GM12878 (cell line): ENCODE measurements around the gene NCL. TPM values are rescaled to one million over a fixed set of nuclear protein-coding genes. Genes with fewer than 3 reads are reported as not detected.

Source experiments
- ATAC-seq: fragments of 200-7000 bp; cut with Tn5 transposase; 3 replicates; pipeline ENCODE4 v1.9.1; 2020; ENCODE audit warnings: mild to moderate bottlenecking, moderate library complexity
- BruUV-seq: library from RNA; stranded (reverse); fragments of 400-500 nt; replicated peaks from 2 replicates; lab custom pipeline; 2021; lab: Mats Ljungman, UMichigan
- CTCF ChIA-PET: fragments of 300-600 bp; sonication (Branson Sonifier 250); formaldehyde crosslinking; extraction: SDS; loops from one replicate; lab custom pipeline; 2021; ENCODE audit warnings: inconsistent platforms; lab: Yijun Ruan, JAX
- POLR2A ChIA-PET: fragments of 350-600 bp; formaldehyde crosslinking; extraction: SDS; loops from one replicate; lab custom pipeline; 2021; ENCODE audit warnings: inconsistent platforms; lab: Charles Lee
- RAD21 ChIA-PET: fragments of 300-600 bp; sonication (Branson Sonifier 250); formaldehyde crosslinking; loops from one replicate; lab custom pipeline; 2023; ENCODE audit warnings: antibody characterized with exemption; ENCODE audit not compliant: unreplicated experiment; lab: Charles Lee
- SMC1A ChIA-PET: fragments of 300-600 bp; sonication (Branson Sonifier 250); formaldehyde crosslinking; loops from one replicate; lab custom pipeline; 2023; ENCODE audit not compliant: unreplicated experiment, uncharacterized antibody; lab: Charles Lee
- DNase-seq: peaks from one replicate; pipeline ENCODE4 v3.0.0-alpha.2; 2011; ENCODE audit warnings: low read depth, low spot score
- FAIRE-seq: peaks from 3 replicates; lab custom pipeline; 2011; peaks lifted over from hg19 to GRCh38; lab: Jason Lieb, UNC
- H2AFZ ChIP-seq: 2 replicates; pipeline ENCODE4 v1.6.0; 2011; ENCODE audit warnings: low read depth, low read length, control low read depth; ENCODE audit not compliant: control insufficient read depth
- H3K27ac ChIP-seq: 2 replicates; pipeline ENCODE4 v1.5.1; 2011; ENCODE audit warnings: control low read depth; ENCODE audit not compliant: control insufficient read depth, insufficient read depth
- H3K27me3 ChIP-seq, 2 experiments: replicated peaks in 1 of 2; 2 replicates each; pipeline versions ENCODE4 v1.6.0 to v1.6.1; 2011; ENCODE audit warnings: low read length in 1 of 2; ENCODE audit not compliant: control insufficient read depth in 2 of 2, insufficient read depth in 2 of 2
- H3K36me3 ChIP-seq, 2 experiments: 2 replicates each; pipeline ENCODE4 v1.5.1; 2011; ENCODE audit warnings: low read length in 1 of 2; ENCODE audit not compliant: control insufficient read depth in 2 of 2, insufficient read depth in 2 of 2
- H3K4me1 ChIP-seq: 2 replicates; pipeline ENCODE4 v1.6.1; 2011; ENCODE audit warnings: mild to moderate bottlenecking, low read length, moderate library complexity, mixed read lengths; ENCODE audit not compliant: control insufficient read depth, insufficient read depth
- H3K4me2 ChIP-seq: 2 replicates; pipeline ENCODE4 v1.6.0; 2011; ENCODE audit warnings: control low read depth; ENCODE audit not compliant: control insufficient read depth, insufficient read depth
- H3K4me3 ChIP-seq: fragments of 200-600 bp; sonication (generic); 2 replicates; pipeline ENCODE4 v1.5.1; 2016
- H3K79me2 ChIP-seq: 2 replicates; pipeline ENCODE4 v1.6.0; 2011; ENCODE audit warnings: low read length; ENCODE audit not compliant: control insufficient read depth, insufficient read depth
- H3K9ac ChIP-seq: 2 replicates; pipeline ENCODE4 v1.8.0; 2011; ENCODE audit warnings: low read length, control low read depth, mixed read lengths; ENCODE audit not compliant: control insufficient read depth, insufficient read depth
- H3K9me3 ChIP-seq: replicated peaks from 3 replicates; pipeline ENCODE4 v1.5.1; 2011; ENCODE audit warnings: mild to moderate bottlenecking, low read length; ENCODE audit not compliant: control insufficient read depth, insufficient read depth
- H4K20me1 ChIP-seq: 2 replicates; pipeline ENCODE4 v1.6.0; 2011; ENCODE audit not compliant: control insufficient read depth, insufficient read depth
- CBFB ChIP-seq: IDR thresholded peaks from 2 replicates; pipeline ENCODE4 v1.6.1; 2016; ENCODE audit warnings: antibody characterized with exemption, low read depth
- CHD4 ChIP-seq: fragments of 200-600 bp; sonication (generic); IDR thresholded peaks from 2 replicates; pipeline ENCODE4 v1.6.1; 2016; ENCODE audit warnings: mild to moderate bottlenecking
- DPF2 ChIP-seq: fragments of 450-650 bp; IDR thresholded peaks from 2 replicates; pipeline ENCODE4 v1.6.1; 2017; ENCODE audit warnings: mild to moderate bottlenecking
- EZH2 ChIP-seq: IDR thresholded peaks from 2 replicates; pipeline ENCODE4 v1.6.1; 2012; ENCODE audit warnings: low read depth, mild to moderate bottlenecking, control low read depth, inconsistent platforms, low read length, borderline replicate concordance; ENCODE audit not compliant: control insufficient read depth
- LARP7 ChIP-seq: fragments of 450-650 bp; IDR thresholded peaks from 2 replicates; pipeline ENCODE4 v1.6.1; 2017; ENCODE audit warnings: mild to moderate bottlenecking
- MYC ChIP-seq: IDR thresholded peaks from 2 replicates; pipeline ENCODE4 v1.6.1; 2011; ENCODE audit warnings: mild to moderate bottlenecking, low read length, moderate library complexity, inconsistent platforms; ENCODE audit not compliant: insufficient read depth, insufficient replicate concordance, insufficient read length, severe bottlenecking
- PAX5 ChIP-seq: IDR thresholded peaks from 2 replicates; pipeline ENCODE4 v1.6.1; 2011; ENCODE audit warnings: low read depth, low read length, borderline replicate concordance
- RELA ChIP-seq: fragments of 450-650 bp; IDR thresholded peaks from 2 replicates; pipeline ENCODE4 v1.8.0; 2014; ENCODE audit warnings: borderline replicate concordance; ENCODE audit not compliant: partially characterized antibody
- SMAD1 ChIP-seq: fragments of 450-650 bp; IDR thresholded peaks from 2 replicates; pipeline ENCODE4 v1.6.1; 2018; ENCODE audit warnings: mild to moderate bottlenecking, low read depth; ENCODE audit not compliant: partially characterized antibody
- TARDBP ChIP-seq: IDR thresholded peaks from 2 replicates; pipeline ENCODE4 v1.6.1; 2016; ENCODE audit warnings: borderline replicate concordance
- ZBTB4 ChIP-seq: fragments of 450-650 bp; formaldehyde crosslinking; IDR thresholded peaks from 2 replicates; pipeline ENCODE4 v1.4.0; 2022; ENCODE audit warnings: mild to moderate bottlenecking, moderate library complexity
- ZNF207 ChIP-seq: fragments of 450-650 bp; IDR thresholded peaks from 2 replicates; pipeline ENCODE4 v1.6.1; 2014; ENCODE audit warnings: antibody characterized with exemption, mild to moderate bottlenecking, borderline replicate concordance
- WGBS: methylation state at CpG from one replicate; pipeline ENCODE4 v1.1.6; 2016; ENCODE audit warnings: low lambda C conversion rate; ENCODE audit not compliant: insufficient replicate concordance, insufficient coverage; ENCODE audit errors: missing lambda C conversion rate; 5-methylcytosine and 5-hydroxymethylcytosine counted together
- in situ Hi-C: fragments of 300-500 bp; cut with MboI; formaldehyde crosslinking; loops from 9 replicates; pipeline ENCODE4 v1.14.3; 2018; ENCODE audit warnings: mixed read lengths
- intact Hi-C: fragments of 100-400 bp; cut with micrococcal nuclease; formaldehyde crosslinking; loops from one replicate; pipeline ENCODE4 v1.14.2; 2022; ENCODE audit not compliant: unreplicated experiment
- polyA plus RNA-seq, 11 experiments: library from polyadenylated mRNA; depleted of rRNA in 4 of 11; unstranded in 6 of 11; stranded (reverse) in 5 of 11; fragments of >200 nt; fragmentation: Nextera tagmentation in 4 of 11; fragmentation: Illumina TruSeq in 1 of 11; extraction: Ambion mirVana in 4 of 11; extraction: Trizol in 1 of 11; gene quantifications; 1 replicate in 1 of 11; 2 replicates in 10 of 11; pipeline versions ENCODE4 v1.2.1 to v1.2.3, GENCODE V29; 2011 to 2016; ENCODE audit warnings: inconsistent platforms in 2 of 11, missing spikeins in 2 of 11, low read depth in 1 of 11
- total RNA-seq, 4 experiments: library from RNA; depleted of rRNA in 3 of 4; stranded (reverse); fragments of >200 nt in 3 of 4; fragmentation: Illumina TruSeq in 1 of 4; extraction: Trizol in 1 of 4; gene quantifications; 2 replicates each; pipeline versions ENCODE4 v1.2.1 to v1.2.3, GENCODE V29; 2013 to 2021
- TF ChIP-seq, protein P1 (sequence below): fragments of 450-650 bp; IDR thresholded peaks from 2 replicates; pipeline ENCODE4 v1.6.1; 2018; ENCODE audit warnings: borderline replicate concordance, mild to moderate bottlenecking; ENCODE audit not compliant: partially characterized antibody
- TF ChIP-seq, protein P2 (sequence below): IDR thresholded peaks from 2 replicates; pipeline ENCODE4 v1.6.1; 2011; ENCODE audit warnings: mild to moderate bottlenecking, low read depth, low read length, moderate library complexity; ENCODE audit not compliant: insufficient replicate concordance

NCL gene
- total and polyA plus RNA-seq, 10 of the 15 experiments (the other 5 are each of a cell fraction or from before 2014, with no cell fraction given), result 123 to 1,207 (median 529) TPM

DNA sequence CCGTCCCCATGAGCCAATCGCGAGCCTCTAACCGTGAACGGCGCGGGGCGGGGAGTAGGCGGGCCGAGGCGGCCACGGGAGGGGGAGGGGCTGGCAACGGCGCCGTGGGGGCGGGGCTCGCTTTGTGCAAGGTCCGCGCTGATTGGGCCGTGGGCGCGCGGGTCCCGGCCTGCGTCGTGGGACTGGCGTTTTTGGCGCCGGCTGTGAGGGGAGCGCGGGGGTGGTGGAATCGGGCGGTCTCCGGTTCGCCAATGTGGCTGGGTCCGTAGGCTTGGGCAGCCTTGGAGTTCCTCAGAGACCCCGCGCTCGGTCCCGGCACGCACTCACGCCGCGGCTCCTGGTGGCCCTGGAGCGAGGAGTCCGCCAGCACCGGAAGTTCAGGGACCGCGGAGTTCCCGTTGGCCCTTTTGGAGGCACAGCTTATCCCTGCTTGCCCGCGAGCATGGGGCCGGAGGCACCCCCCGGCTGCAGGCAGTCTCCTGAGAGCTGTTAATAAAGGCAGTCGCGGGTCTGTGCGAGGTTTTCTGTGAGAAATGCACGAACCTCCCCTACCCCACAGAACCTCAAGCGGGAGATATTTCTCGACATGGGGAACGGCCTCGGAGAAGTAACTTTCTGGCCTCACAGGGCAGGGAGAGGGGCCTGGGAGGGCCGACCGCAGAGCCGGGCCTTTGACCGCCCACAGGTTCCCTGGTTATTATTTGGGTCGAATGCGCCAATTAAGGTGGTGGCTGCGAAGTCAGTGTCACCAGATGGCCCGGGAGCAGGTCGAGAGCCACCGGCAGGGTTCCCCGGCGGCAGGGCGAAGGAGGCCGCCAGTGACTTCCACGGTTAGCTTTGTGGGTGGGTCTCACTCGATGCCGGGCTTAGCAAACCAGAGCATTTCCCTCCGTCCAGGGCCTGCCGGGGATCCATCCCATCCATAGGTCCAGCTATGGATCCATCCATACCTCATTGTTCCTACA, 574 bp upstream of the NCL start:
- Histone ChIP-seq H3K9me3 (no peaks in the 10 kb centered on the region), H3K4me1 (peaks cover 13% of the 10 kb centered on the region), H3K36me3 (peaks cover 12 to 32% of the 10 kb centered on the region in 2 experiments), H3K9ac (peak overlapping the region; percentile 98), H2AFZ (peak overlapping the region; percentile 70), H4K20me1 (peaks cover 13% of the 10 kb centered on the region), H3K4me3 (peak overlapping the region; percentile 82), H3K4me2 (peak overlapping the region; percentile 94), H3K27me3 (no peaks in the 10 kb centered on the region), H3K27ac (peak overlapping the region; percentile 82), H3K79me2 (peaks cover 55% of the 10 kb centered on the region)
- peak; percentile 18 for FAIRE-seq
- intact Hi-C loops (loop anchor here (2.0 to 5.0 kb wide), 2 partner anchors 18 to 82 kb away; no protein-coding TSS in a partner anchor), in situ Hi-C loops (no loop called here)
- ChIA-PET SMC1A (interaction anchor here (1.0 to 3.4 kb wide), 8 partner anchors 9 to 237 kb away, joined by 3 to 17 read pairs (median 6); no protein-coding TSS in a partner anchor), POLR2A (interaction anchor here (0.5 to 4.1 kb wide), 22 partner anchors 8 to 544 kb away, joined by 3 to 48 read pairs (median 4); partner anchors contain the start of genes PSMD1 and PTMA), CTCF (interaction anchor here (0.8 to 9.2 kb wide), 11 partner anchors 11 to 249 kb away, joined by 3 to 98 read pairs (median 5); no protein-coding TSS in a partner anchor), RAD21 (interaction anchor here (0.6 to 1.9 kb wide), 15 partner anchors 11 to 408 kb away, joined by 3 to 11 read pairs (median 4); partner anchors contain the start of gene PSMD1)
- no peak for DNase-seq
- ATAC-seq, result peak; percentile 39
- TSS peak; percentile 98 for BruUV-seq
- WGBS, result 2% methylated on average over 68 of the region's 81 CpGs
- TF ChIP-seq EZH2 (no peak), PAX5 (no peak), LARP7 (peak; percentile 31; the same call in 1 of the 2 replicates), CBFB (0 out of 2 replicates have a peak, but pooled peaks have one; percentile 23), TARDBP (0 out of 2 replicates have a peak, but pooled peaks have one; percentile 3), CHD4 (no peak), ZBTB4 (CRISPR knock-in tag) (no peak), SMAD1 (peak; percentile 20), DPF2 (no peak; the same call in 1 of the 2 replicates), RELA (peak; percentile 63), MYC (peak; percentile 25), ZNF207 (peak; percentile 52; the same call in 1 of the 2 replicates)
- TF ChIP-seq, protein P1, sequence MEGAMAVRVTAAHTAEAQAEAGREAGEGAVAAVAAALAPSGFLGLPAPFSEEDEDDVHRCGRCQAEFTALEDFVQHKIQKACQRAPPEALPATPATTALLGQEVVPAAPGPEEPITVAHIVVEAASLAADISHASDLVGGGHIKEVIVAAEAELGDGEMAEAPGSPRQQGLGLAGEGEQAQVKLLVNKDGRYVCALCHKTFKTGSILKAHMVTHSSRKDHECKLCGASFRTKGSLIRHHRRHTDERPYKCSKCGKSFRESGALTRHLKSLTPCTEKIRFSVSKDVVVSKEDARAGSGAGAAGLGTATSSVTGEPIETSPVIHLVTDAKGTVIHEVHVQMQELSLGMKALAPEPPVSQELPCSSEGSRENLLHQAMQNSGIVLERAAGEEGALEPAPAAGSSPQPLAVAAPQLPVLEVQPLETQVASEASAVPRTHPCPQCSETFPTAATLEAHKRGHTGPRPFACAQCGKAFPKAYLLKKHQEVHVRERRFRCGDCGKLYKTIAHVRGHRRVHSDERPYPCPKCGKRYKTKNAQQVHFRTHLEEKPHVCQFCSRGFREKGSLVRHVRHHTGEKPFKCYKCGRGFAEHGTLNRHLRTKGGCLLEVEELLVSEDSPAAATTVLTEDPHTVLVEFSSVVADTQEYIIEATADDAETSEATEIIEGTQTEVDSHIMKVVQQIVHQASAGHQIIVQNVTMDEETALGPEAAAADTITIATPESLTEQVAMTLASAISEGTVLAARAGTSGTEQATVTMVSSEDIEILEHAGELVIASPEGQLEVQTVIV, result no peak
- TF ChIP-seq, protein P2, sequence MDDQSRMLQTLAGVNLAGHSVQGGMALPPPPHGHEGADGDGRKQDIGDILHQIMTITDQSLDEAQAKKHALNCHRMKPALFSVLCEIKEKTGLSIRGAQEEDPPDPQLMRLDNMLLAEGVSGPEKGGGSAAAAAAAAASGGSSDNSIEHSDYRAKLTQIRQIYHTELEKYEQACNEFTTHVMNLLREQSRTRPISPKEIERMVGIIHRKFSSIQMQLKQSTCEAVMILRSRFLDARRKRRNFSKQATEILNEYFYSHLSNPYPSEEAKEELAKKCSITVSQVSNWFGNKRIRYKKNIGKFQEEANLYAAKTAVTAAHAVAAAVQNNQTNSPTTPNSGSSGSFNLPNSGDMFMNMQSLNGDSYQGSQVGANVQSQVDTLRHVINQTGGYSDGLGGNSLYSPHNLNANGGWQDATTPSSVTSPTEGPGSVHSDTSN, result peak; percentile 56
